ENCODE results near the gene SMCHD1. TPM values are rescaled to one million over a fixed set of nuclear protein-coding genes. Genes with fewer than 3 reads are reported as not detected.

Gene SMCHD1
- total and polyA plus RNA-seq, 4 donors = 4.4 to 49.0 (median 25.4) TPM

DNA sequence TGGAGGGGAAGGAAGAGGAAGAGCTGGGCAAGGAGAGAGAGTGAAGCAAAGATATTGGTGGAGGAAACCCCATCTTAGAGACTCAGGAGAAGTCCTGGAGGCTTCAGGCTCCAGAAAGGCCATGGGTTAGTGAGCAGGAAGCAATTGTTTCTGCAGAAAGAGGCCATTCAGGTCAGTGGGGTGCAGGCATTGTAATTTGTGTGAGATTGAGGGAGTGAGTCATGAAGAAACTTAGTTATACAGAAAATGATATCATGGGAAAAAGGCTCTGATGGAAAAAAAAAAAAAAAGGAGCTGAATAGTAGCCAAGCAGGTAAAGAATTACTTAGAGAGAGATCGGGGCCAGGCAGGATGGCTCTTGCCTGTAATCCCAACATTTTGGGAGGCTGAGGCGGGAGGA, 195.3 kb downstream of the SMCHD1 start:
- H3K4me1 ChIP-seq (ENCODE audit: control insufficient read depth in 4 of 4, insufficient read depth in 4 of 4, low read length in 3 of 4) = peaks cover 14 to 17% (median 15%) of the 10 kb centered on the region in 4 donors
- TF ChIP-seq, protein P1, sequence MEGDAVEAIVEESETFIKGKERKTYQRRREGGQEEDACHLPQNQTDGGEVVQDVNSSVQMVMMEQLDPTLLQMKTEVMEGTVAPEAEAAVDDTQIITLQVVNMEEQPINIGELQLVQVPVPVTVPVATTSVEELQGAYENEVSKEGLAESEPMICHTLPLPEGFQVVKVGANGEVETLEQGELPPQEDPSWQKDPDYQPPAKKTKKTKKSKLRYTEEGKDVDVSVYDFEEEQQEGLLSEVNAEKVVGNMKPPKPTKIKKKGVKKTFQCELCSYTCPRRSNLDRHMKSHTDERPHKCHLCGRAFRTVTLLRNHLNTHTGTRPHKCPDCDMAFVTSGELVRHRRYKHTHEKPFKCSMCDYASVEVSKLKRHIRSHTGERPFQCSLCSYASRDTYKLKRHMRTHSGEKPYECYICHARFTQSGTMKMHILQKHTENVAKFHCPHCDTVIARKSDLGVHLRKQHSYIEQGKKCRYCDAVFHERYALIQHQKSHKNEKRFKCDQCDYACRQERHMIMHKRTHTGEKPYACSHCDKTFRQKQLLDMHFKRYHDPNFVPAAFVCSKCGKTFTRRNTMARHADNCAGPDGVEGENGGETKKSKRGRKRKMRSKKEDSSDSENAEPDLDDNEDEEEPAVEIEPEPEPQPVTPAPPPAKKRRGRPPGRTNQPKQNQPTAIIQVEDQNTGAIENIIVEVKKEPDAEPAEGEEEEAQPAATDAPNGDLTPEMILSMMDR (IDR thresholded peaks at IDR 0.05; ENCODE audit: low read depth, low read length, missing input control) = no peak
- TF ChIP-seq YY1 (IDR thresholded peaks at IDR 0.05) (no peak), SP1 (IDR thresholded peaks at IDR 0.05) (no peak), JUND (IDR thresholded peaks at IDR 0.05) (no peak), FOXA1 (IDR thresholded peaks at IDR 0.05) (no peak), HNF4A (conservative IDR thresholded peaks at IDR 0.05) (no peak), TAF1 (conservative IDR thresholded peaks at IDR 0.05) (no peak), NR2F2 (IDR thresholded peaks at IDR 0.05) (no peak), FOXA2 (IDR thresholded peaks at IDR 0.05) (no peak)
- TF ChIP-seq, protein P2, sequence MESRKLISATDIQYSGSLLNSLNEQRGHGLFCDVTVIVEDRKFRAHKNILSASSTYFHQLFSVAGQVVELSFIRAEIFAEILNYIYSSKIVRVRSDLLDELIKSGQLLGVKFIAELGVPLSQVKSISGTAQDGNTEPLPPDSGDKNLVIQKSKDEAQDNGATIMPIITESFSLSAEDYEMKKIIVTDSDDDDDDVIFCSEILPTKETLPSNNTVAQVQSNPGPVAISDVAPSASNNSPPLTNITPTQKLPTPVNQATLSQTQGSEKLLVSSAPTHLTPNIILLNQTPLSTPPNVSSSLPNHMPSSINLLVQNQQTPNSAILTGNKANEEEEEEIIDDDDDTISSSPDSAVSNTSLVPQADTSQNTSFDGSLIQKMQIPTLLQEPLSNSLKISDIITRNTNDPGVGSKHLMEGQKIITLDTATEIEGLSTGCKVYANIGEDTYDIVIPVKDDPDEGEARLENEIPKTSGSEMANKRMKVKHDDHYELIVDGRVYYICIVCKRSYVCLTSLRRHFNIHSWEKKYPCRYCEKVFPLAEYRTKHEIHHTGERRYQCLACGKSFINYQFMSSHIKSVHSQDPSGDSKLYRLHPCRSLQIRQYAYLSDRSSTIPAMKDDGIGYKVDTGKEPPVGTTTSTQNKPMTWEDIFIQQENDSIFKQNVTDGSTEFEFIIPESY (IDR thresholded peaks at IDR 0.05) = no peak
- TF ChIP-seq, protein P3, sequence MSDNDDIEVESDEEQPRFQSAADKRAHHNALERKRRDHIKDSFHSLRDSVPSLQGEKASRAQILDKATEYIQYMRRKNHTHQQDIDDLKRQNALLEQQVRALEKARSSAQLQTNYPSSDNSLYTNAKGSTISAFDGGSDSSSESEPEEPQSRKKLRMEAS (IDR thresholded peaks at IDR 0.05) = no peak
- TF ChIP-seq, protein P4, sequence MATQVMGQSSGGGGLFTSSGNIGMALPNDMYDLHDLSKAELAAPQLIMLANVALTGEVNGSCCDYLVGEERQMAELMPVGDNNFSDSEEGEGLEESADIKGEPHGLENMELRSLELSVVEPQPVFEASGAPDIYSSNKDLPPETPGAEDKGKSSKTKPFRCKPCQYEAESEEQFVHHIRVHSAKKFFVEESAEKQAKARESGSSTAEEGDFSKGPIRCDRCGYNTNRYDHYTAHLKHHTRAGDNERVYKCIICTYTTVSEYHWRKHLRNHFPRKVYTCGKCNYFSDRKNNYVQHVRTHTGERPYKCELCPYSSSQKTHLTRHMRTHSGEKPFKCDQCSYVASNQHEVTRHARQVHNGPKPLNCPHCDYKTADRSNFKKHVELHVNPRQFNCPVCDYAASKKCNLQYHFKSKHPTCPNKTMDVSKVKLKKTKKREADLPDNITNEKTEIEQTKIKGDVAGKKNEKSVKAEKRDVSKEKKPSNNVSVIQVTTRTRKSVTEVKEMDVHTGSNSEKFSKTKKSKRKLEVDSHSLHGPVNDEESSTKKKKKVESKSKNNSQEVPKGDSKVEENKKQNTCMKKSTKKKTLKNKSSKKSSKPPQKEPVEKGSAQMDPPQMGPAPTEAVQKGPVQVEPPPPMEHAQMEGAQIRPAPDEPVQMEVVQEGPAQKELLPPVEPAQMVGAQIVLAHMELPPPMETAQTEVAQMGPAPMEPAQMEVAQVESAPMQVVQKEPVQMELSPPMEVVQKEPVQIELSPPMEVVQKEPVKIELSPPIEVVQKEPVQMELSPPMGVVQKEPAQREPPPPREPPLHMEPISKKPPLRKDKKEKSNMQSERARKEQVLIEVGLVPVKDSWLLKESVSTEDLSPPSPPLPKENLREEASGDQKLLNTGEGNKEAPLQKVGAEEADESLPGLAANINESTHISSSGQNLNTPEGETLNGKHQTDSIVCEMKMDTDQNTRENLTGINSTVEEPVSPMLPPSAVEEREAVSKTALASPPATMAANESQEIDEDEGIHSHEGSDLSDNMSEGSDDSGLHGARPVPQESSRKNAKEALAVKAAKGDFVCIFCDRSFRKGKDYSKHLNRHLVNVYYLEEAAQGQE (IDR thresholded peaks at IDR 0.05) = no peak
- TF ChIP-seq, protein P5, sequence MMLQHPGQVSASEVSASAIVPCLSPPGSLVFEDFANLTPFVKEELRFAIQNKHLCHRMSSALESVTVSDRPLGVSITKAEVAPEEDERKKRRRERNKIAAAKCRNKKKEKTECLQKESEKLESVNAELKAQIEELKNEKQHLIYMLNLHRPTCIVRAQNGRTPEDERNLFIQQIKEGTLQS (IDR thresholded peaks at IDR 0.05) = no peak
- H3K27ac ChIP-seq (ENCODE audit: low read depth in 1 of 2, low read length in 2 of 2) = no peak overlapping the region
- no peaks in the 10 kb centered on the region for H3K9me3 ChIP-seq (ENCODE audit: control insufficient read depth in 4 of 4, low read length in 3 of 4)
- DNase-seq (ENCODE audit: low spot score) = no peak
- peaks cover 0 to 14% (median 7%) of the 10 kb centered on the region in 4 donors for H3K27me3 ChIP-seq (ENCODE audit: control insufficient read depth in 4 of 4, insufficient read depth in 4 of 4, low read length in 3 of 4)
- H3K4me3 ChIP-seq (ENCODE audit: low read depth in 1 of 3, low read length in 3 of 3) = no peak overlapping the region
- WGBS = 97% methylated on average over 2 of the region's 2 CpGs
- H3K36me3 ChIP-seq (ENCODE audit: control insufficient read depth in 4 of 4, insufficient read depth in 3 of 4, low read depth in 1 of 4, low read length in 3 of 4) = no peaks in the 10 kb centered on the region
- H3K9ac ChIP-seq (ENCODE audit: low read depth in 1 of 2, low read length in 2 of 2) = no peak overlapping the region

DNA sequence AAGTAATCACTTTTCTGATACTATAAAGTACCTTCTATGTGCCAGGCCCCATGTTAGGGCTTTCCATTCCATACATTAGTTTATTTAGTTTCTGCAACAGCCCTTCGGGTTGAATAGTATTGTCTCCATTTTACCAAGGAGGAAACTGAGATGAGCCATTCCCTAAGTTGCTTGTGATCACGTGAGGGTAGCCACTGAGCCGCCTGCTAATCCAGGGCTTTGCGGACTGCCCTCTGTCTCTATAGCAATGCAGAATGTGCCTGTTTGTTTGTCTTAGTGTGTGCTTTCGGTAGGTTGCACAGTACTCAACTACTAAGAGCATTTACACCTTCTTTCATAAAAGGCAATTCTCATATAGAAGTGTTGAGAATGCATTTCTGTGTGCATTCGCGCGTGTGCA, 196.2 kb downstream of the SMCHD1 start:
- peaks cover 7 to 11% (median 9%) of the 10 kb centered on the region in 4 donors for H3K4me1 ChIP-seq (ENCODE audit: control insufficient read depth in 4 of 4, insufficient read depth in 4 of 4, low read length in 3 of 4)
- no peaks in the 10 kb centered on the region for H3K9me3 ChIP-seq (ENCODE audit: control insufficient read depth in 4 of 4, low read length in 3 of 4)
- H3K9ac ChIP-seq (ENCODE audit: low read depth in 1 of 2, low read length in 2 of 2) = no peak overlapping the region
- H3K27me3 ChIP-seq (ENCODE audit: control insufficient read depth in 4 of 4, insufficient read depth in 4 of 4, low read length in 3 of 4) = peaks cover 0 to 12% (median 6%) of the 10 kb centered on the region in 4 donors
- TF ChIP-seq RXRA (IDR thresholded peaks at IDR 0.05) = no peak
- TF ChIP-seq, protein P3 (IDR thresholded peaks at IDR 0.05) = no peak
- no peak for TF ChIP-seq GABPA (IDR thresholded peaks at IDR 0.05 in 1 of 2, conservative IDR thresholded peaks at IDR 0.05 in 1 of 2)
- TF ChIP-seq FOXA1 (IDR thresholded peaks at IDR 0.05) = no peak
- no peak for TF ChIP-seq HNF4A (conservative IDR thresholded peaks at IDR 0.05)
- TF ChIP-seq, protein P1 (IDR thresholded peaks at IDR 0.05; ENCODE audit: low read depth, low read length, missing input control) = no peak
- TF ChIP-seq EGR1 (IDR thresholded peaks at IDR 0.05; ENCODE audit: low read depth in 2 of 2) = no peak
- no peak for TF ChIP-seq TAF1 (conservative IDR thresholded peaks at IDR 0.05)
- TF ChIP-seq, protein P2 (IDR thresholded peaks at IDR 0.05) = no peak
- no peak for TF ChIP-seq HNF4G (IDR thresholded peaks at IDR 0.05)
- TF ChIP-seq NR2F2 (IDR thresholded peaks at IDR 0.05) = no peak
- no peak for DNase-seq (ENCODE audit: low spot score)
- H3K36me3 ChIP-seq (ENCODE audit: control insufficient read depth in 4 of 4, insufficient read depth in 3 of 4, low read depth in 1 of 4, low read length in 3 of 4) = no peaks in the 10 kb centered on the region
- 90% methylated on average over 8 of the region's 8 CpGs for WGBS
- H3K4me3 ChIP-seq (ENCODE audit: low read depth in 1 of 3, low read length in 3 of 3) = no peak overlapping the region
- no peak overlapping the region for H3K27ac ChIP-seq (ENCODE audit: low read depth in 1 of 2, low read length in 2 of 2)

All from liver (tissue), 9 donors.